Activated CD4-positive, alpha-beta T cell treated with anti-CD3 and anti-CD28 coated beads, Interleukin-2, Interleukin-4, amounts not matched to agents 100 ng/mL and 50 ng/mL, durations not matched to agents 16 hours and 8 hours (primary cell): ENCODE results near the gene PLEKHM2.

Source experiments
- DNase-seq: peaks from one replicate; pipeline ENCODE4 v3.0.0-alpha.2; 2020; ENCODE audit warnings: low spot score

PLEKHM2 gene

DNA sequence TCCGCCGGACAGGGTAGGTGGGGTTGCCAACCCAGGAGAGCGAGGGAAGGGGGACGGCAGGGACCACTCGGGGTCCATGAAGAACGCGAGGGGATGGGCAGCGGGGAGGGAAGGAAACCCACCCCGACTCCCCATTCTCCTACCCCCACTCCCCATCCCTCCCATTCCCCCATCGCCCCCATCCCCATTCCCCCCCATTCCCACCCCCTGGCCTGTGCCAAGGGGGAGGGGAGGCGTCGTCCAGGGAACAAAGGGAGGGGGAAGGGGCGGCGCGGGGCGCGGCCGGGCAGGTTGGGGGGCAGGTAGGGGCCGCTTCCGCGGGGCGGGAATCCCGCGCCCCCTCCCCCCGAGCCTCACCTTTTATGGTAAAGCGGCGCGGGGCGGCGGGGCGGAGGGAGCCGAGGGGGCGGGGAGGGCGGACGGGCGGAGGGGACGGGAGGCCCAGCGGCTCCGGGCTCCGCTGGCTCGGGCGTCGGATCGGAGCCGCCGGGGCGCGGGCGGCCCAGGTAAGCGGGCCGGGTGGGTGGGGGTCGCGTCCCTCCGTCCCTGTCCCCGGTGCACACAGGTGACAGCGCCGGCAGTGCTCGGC lies 74.3 kb downstream of the PLEKHM2 start, which contains the start of gene FBLIM1:
Gene FBLIM1 (plus strand): TSS at position 453 of the 589 bp plus-strand sequence. CDS start 6,189 bp downstream, outside the sequence.
- DNase-seq, result no peak

DNA sequence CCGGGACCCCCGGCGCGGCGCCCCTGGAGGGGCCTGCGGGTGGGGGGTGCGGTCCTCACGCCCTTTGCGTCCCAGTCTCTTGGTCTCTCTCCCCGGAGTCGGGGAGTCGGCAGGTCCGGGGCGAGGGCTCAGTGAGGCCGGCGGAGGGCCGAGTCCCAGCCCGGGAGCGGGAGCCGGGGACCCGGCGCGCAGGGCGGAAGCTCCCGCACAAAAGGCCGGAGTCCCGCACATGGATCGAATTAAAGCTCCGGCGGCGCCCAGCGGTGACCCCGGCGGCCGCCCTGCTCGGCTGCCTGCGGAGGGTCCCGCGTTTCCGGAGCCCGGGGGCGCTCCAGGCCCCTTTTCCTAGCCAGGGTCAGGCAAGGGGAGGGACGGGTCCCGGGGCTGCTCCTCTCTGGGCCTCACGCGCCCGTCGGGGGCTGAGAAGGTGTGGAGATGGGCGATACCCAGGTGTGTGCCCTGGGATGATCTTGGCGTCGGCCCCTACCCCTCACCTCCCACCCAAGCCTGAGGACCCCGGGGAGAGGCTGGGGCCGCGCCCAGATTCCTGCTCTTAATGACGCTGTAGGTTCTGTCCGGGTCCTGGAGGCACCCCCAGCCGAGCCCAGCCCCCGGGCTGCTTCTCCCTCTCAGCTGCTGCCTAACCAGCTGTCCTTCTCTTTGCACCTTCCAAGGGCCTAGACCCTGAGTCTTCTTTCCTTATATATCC lies 75.0 kb downstream of the PLEKHM2 start:
- DNase-seq, result no peak

DNA sequence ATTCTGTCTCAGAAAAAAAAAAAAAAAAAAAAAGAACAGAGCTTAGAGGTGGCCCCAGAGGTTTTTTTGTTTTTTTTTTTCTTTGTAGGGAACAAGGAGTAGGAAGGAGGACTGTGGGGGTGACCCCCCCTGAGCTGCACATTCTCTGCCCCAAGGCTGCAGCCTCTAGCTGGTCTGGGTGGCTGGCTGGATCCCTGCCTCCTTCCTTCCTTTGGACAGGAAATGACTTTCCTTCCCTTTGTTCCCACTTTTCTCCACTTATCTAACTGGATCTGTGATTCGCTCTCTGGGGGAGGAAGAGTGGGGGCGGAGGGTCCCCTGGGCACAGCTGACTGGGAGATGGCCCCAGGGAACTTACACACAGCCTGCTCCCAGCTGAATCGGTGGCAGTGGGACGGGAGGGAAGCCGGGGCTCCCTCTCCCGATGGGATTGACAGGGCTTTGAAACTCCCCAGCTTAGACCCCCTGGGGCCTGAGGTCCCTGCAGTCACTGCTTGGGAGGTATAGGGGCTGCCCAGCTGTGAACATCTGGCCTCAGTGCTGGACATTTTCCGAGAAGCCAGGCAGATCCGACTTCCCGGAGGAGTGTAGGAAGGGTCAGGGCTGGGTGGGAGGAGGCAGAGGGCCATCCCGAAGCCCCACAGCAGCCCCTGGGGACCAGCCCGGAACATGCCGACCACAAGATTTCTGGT lies 76.5 kb downstream of the PLEKHM2 start:
- DNase-seq, result no peak

DNA sequence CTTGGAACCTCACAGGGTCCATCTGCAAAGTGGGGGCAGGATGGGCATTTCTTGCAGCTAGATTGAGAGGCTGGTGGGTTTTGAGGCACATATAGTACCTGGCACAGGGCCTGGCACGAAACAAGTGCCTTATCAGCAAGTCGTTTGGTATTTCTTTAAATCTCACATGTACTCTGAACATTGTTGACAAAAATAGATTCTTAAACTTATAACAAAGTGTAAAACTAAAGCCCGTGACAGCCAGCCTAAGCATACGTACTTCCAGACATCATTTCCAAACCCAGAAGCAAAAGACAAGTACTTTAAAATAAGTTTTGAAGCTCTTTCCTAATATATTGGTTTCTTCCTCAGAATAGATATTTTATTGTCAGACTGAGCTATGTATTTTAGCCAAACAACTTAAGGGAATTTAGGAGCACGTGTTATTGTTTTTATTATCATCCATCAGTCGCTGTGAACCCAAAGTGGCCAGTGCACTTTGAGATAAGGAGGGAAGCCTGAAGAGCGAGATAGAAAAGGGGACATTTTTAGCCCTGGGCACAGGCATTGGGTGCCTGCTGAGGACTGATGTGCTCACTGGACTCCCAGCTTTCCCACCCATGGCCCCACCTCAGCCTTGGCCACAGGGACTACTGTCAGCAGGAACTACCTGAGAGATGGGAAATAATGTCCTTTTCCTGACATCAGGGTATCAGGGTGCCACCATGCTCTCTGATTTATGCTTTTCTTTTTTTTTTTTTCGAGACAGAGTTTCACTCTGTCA lies 77.4 kb downstream of the PLEKHM2 start:
- DNase-seq, result no peak

DNA sequence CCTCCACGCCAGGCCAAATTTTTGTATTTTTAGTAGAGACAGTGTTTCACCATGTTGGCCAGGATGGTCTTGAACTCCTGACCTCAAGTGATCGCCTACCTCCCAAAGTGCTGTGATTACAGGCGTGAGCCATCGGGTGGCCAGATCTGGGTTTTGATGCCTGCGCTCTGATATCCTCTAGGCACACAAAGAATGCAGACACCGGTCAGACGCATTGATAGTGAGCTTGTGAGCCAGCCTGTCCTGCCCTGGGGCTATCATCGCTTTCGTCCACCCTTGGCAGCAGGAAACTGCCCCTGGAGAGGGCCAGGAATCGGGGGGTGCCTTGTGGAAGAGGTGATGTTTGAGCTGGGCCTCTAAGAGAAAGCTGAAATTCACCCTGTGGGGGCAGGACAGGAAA lies 78.4 kb downstream of the PLEKHM2 start:
- no peak for DNase-seq

DNA sequence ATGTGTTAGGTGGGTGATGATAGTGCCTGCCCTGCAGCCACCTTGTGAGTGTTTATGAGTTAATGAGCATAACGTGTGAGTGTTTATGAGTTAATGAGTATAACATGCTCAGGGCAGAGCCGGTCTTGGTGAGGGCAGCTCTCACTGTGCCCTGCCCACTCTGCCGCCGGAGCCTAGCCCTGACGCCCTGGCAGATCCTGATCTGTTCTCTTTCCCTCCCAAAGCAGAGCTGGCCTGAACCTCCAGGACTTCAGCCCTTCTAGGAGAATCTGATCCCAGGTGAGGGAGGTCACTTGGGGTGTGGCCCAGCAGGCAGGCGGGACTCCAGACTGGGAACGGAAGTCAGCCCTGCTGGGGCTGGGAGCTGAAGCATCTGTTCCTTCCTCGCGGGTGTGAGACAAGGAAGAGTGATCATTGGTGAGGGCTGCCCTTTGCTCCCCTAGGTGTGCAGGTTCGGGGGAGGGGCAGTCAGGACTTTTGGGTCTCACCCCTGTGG lies 80.2 kb downstream of the PLEKHM2 start:
- no peak for DNase-seq

DNA sequence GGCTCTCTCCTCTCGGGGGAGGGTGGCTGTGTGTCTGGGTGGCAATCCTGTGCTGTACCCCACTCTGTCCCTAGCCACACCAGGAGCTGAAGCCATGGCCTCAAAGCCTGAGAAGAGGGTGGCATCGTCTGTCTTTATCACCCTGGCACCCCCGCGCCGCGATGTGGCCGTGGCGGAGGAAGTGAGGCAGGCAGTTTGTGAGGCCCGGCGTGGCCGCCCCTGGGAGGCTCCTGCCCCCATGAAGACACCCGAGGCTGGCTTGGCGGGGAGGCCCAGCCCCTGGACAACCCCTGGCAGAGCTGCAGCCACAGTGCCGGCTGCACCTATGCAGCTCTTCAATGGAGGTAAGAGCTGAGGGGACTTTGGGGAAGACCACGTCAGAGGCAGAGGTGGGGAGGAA lies 80.8 kb downstream of the PLEKHM2 start:
- no peak for DNase-seq

DNA sequence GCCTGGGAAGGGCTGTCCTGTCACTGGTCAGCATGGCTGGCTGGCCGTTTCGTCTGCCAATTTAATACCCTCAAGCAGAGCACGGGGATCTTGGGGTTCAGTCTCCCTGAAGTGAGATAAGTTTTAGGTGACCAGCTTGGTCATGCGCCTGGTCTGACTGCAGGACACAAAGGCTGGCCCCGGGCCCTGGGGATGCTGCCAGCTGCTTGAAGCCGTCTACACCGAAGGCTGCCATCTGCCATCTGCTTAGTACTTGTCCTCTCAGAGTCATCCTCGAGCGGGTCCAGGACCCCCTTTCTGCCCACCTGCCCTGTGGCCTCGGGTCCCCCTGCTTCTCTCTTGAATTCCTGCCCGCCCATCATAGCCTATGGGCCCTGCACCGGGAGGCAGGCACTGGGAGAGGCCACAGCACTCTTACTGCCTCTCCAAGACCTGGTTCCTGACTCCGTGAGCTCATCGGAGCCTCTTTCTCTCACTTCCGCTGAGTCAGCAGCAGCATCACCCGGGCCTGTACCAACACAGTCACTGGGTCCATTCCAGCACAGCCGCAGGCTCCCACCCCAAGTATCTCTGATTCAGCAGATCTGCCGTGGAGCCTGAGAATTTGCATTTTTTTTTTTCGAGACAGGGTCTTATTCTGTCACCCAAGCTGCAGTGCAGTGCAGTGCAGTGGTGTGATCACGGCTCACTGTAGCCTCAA lies 81.5 kb downstream of the PLEKHM2 start:
- DNase-seq, result no peak

DNA sequence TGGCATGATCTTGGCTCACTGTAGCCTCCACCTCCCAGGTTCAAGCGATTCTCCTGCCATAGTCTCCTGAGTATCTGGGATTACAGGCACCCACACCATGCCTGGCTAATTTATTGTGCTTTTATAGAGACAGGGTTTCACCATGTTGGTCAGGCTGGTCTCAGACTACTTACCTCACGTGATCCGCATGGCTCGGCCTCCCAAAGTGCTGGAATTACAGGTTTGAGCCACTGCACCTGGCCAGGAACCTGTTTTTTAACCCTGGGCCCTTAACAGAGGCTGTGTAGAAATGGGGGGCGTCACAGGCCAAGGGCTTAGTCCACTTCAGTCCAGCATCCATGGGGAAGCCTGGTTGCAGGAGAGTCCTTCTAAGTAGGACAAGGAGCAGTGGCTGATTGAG lies 83.8 kb downstream of the PLEKHM2 start:
- DNase-seq, result no peak

DNA sequence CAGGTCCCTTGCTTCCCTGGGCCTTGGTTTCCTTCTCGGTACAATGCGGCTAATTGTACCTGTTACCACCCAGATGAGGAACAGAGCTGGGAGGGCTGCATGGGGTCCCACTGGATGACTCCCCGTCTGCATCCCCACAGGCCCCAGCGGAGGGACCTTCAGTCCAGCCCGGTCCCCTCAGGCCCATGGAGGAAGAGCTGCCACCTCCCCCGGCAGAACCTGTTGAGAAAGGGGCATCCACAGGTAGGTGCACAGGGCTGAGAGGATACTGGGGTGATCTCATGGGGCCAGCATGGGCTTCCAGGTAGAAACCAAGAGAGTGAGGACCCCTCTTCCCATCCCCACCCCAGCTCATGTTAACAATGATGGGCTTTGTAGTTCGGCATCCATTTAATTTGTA lies 84.3 kb downstream of the PLEKHM2 start:
- no peak for DNase-seq

DNA sequence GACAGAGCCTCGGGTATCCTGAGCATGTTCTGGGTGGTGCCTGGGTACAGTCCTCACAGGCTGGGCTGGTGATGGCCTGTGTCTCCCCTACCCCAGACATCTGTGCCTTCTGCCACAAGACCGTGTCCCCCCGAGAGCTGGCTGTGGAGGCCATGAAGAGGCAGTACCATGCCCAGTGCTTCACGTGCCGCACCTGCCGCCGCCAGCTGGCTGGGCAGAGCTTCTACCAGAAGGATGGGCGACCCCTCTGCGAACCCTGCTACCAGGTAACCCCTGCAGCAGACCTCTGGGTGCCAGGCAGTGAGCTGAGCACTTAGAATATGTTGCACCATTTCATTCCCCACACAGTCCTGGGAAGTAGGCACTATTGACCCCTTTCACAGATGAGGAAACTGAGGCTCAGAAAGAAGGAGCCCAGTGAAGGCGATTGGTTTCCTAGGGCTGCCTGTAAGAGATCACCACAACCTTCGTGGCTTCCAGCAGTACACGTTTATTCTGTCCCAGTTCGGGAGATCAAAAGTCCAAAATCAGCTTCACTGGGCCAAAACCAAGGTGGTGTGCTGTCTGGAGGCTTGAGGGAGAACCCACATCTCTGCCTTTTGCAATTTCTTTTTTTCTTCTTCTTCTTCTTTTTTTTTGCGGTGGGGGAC lies 86.3 kb downstream of the PLEKHM2 start:
- no peak for DNase-seq

DNA sequence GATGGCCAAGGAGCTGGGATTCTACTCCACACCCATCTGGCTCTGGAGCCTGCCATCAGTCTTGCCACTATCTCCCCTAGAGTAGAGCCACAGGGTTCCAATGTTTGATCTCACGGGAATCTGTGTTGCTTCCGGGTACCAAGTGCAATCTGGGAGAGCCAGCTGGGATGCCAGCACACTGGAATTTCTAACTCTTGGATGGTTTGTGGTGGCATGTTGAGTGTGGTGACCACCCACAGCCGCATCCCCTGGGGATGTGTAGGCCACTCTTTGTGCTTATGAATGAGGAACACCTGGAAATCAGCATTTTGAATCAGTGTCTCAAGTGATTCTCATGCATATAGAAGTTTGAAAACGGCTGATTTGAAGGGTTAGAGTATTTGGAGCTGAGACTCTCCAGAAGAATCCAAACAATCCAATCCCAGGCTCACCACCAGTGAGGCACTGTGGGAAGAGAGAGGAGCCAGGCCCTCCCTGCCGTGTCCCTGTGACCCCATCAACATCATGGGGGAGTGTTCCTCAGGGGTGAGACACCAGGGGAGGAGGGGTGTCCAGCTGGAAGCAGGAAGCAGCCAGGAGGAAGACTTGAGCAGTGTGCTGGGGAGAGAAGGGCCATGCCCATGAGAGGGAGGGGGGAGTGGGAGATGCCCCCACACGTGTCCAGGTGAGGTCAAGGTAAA lies 87.9 kb downstream of the PLEKHM2 start:
- no peak for DNase-seq

DNA sequence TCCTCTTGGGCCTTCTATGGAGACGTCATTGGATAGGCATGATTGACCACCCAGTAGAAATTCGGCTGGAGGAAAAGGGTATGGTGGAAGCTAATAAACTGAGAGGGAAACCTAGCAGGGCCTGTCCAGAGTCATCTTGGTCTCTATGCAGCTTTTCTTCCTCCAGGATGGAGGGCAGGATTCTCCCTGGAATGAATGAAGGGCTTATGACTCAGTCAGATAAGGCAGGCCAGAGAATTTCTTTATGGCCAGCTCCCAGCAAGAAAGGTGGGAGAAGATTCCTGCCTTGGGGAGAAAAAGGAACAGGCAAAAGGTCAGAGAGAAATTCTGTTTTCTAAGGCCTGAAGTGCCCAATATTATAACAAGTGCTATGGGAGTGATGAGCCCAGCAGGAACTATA lies 91.6 kb downstream of the PLEKHM2 start:
- DNase-seq, result no peak

DNA sequence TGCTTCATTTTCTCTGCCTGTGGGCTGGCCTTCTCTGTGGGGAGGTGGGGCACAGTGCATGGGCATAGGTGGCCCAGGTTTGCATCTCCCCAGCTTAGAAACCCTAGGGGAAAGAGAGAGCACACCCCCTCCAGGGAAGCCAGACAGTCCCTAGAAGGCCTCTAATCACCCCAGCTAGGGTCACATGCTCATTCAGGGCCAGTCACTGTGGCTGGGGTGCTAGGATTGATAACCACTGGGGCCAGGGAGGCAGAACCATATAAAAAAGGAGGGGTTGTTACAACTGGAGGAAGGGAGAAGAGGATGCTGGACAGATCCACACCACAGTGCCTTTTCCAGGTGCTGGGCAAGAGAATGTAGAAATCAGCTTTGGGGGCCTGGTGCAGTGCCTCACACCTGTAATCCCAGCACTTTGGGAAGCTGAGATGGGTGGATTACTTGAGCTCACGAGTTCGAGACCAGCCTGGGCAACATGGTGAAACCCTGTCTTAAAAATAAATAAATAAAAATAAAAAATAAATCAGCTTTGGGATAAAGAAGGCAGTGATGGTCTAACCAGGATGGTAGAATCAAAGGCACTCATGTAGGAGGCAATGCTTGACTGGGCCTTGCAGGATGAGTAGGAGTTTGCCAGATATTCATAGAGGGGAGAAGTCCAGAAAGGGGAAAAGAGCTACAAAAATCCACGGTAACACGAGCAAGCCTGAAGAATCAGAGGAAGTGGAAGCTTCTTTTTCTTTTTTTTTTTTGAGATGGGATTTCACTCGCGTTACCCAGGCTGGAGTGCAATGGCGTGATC lies 94.0 kb downstream of the PLEKHM2 start:
- DNase-seq, result no peak
